ENCODE results near the gene IRAK3.

DNA sequence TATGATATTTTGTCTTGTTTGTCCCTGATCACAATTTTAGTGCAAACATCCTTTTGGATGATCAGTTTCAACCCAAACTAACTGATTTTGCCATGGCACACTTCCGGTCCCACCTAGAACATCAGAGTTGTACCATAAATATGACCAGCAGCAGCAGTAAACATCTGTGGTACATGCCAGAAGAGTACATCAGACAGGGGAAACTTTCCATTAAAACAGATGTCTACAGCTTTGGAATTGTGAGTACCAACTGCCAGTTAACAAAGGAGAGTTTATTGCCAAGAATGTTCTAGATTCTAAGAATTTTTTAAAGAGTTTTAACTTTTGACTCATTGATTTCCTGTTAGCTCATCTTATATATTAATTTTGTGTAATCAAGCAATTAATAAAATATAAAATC lies 55.4 kb downstream of the IRAK3 start:
- no peak for TF ChIP-seq TAF1 (IDR thresholded peaks at IDR 0.05; ENCODE audit: low read depth)
- TF ChIP-seq CEBPB (IDR thresholded peaks at IDR 0.05), result no peak
- no peak for TF ChIP-seq EP300 (IDR thresholded peaks at IDR 0.05; ENCODE audit: borderline replicate concordance)
